Kidney (tissue), 14 donors: ENCODE results near the gene GPR183. TPM values are rescaled to one million over a fixed set of nuclear protein-coding genes. Genes with fewer than 3 reads are reported as not detected.

Source experiments
- DNase-seq, 5 donors: peaks; one replicate each; pipeline ENCODE4 v3.0.0-alpha.2; 2013 to 2020
- FAIRE-seq: peaks from 2 replicates; lab custom pipeline; 2012; peaks lifted over from hg19 to GRCh38; lab: Jason Lieb, UNC
- H3K27ac ChIP-seq, 2 donors: one replicate each; pipeline ENCODE4 v1.7.0; 2013; ENCODE audit warnings: low read depth in 2 of 2, low read length in 2 of 2, inconsistent platforms in 1 of 2
- H3K27me3 ChIP-seq: one replicate; pipeline ENCODE4 v1.7.1; 2013; ENCODE audit warnings: low read length, inconsistent platforms; ENCODE audit not compliant: control insufficient read depth, insufficient read depth
- H3K36me3 ChIP-seq, 3 donors: one replicate each; pipeline versions ENCODE4 v1.7.0 to v1.7.1; 2013; ENCODE audit warnings: low read length in 3 of 3, control low read depth in 1 of 3, inconsistent platforms in 1 of 3; ENCODE audit not compliant: insufficient read depth in 3 of 3, control insufficient read depth in 2 of 3
- H3K4me1 ChIP-seq, 3 donors: one replicate each; pipeline versions ENCODE4 v1.7.0 to v1.7.1; 2013; ENCODE audit warnings: low read length in 3 of 3, inconsistent platforms in 1 of 3, low read depth in 1 of 3; ENCODE audit not compliant: control insufficient read depth in 2 of 3, insufficient read depth in 2 of 3
- H3K4me3 ChIP-seq, 3 donors: one replicate each; pipeline versions ENCODE4 v1.7.0 to v1.8.1; 2013; ENCODE audit warnings: low read length in 3 of 3, control low read depth in 1 of 3, inconsistent platforms in 1 of 3
- H3K9ac ChIP-seq, 3 donors: one replicate each; pipeline versions ENCODE4 v1.7.0 to v1.7.1; 2013; ENCODE audit warnings: low read length in 3 of 3, control low read depth in 1 of 3, inconsistent platforms in 1 of 3
- H3K9me3 ChIP-seq, 3 donors: one replicate each; pipeline versions ENCODE4 v1.7.0 to v1.7.1; 2013; ENCODE audit warnings: low read length in 3 of 3, control low read depth in 1 of 3, inconsistent platforms in 1 of 3; ENCODE audit not compliant: control insufficient read depth in 2 of 3, insufficient read depth in 1 of 3
- intact Hi-C: fragments of 100-400 bp; cut with DNase I; formaldehyde crosslinking; loops from one replicate; pipeline ENCODE4 v1.11.1; 2022
- polyA plus RNA-seq: library from polyadenylated mRNA; stranded (reverse); fragments of 350-450 nt; fragmentation: Illumina TruSeq; extraction: RNeasy Lipid Tissue Mini Kit (QIAGEN cat#74804); gene quantifications from one replicate; pipeline ENCODE4 v1.2.3, GENCODE V29; 2014; ENCODE audit warnings: low read depth, low replicate concordance; ENCODE audit not compliant: insufficient read depth
- total RNA-seq: library from RNA; stranded (reverse); fragmentation: NEBNext Ultra II Directional; extraction: Animal tissue kit (Norgen Biotek cat#: 25700); gene quantifications from one replicate; pipeline ENCODE4 v1.2.1, GENCODE V29; 2021
- TF ChIP-seq, protein P1 (sequence below): IDR thresholded peaks from 3 replicates; pipeline ENCODE4 v1.5.1; 2012; ENCODE audit warnings: mild to moderate bottlenecking, moderate library complexity, borderline replicate concordance; ENCODE audit not compliant: insufficient read depth; ENCODE audit errors: extremely low read depth
- donor health status: control.
- donor health status: control.
- donor health status: control.
- donor health status: control.
- donor health status: control.
- donor health status: DM: yes; HTN: yes; CAD: no.
- donor health status: Normal renal cell carcinoma (clear cell type).

Gene GPR183
- total and polyA plus RNA-seq, 2 donors from 2014 or later = 1.7 to 11.8 TPM

DNA sequence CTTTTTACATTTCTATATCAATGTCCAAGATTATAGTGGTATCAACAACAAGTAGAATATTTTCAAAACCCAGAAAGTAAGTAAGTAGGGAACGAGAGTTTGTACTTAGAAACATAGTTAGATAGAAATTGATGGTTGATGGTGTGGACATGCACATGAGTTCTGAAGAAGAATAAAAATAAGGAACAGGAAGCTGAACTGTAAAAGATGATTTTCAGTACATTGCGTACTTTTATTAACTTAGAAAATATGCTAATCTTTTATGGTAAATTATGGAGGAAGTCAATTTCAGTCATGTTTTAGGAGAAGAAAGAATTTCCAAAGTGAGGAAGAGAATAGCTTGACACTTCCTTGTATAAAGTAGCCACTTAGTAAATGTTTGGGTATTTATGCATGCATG lies 36.7 kb downstream of the GPR183 start:
- TF ChIP-seq, protein P1, sequence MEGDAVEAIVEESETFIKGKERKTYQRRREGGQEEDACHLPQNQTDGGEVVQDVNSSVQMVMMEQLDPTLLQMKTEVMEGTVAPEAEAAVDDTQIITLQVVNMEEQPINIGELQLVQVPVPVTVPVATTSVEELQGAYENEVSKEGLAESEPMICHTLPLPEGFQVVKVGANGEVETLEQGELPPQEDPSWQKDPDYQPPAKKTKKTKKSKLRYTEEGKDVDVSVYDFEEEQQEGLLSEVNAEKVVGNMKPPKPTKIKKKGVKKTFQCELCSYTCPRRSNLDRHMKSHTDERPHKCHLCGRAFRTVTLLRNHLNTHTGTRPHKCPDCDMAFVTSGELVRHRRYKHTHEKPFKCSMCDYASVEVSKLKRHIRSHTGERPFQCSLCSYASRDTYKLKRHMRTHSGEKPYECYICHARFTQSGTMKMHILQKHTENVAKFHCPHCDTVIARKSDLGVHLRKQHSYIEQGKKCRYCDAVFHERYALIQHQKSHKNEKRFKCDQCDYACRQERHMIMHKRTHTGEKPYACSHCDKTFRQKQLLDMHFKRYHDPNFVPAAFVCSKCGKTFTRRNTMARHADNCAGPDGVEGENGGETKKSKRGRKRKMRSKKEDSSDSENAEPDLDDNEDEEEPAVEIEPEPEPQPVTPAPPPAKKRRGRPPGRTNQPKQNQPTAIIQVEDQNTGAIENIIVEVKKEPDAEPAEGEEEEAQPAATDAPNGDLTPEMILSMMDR = no peak
- Histone ChIP-seq H3K27ac (no peak overlapping the region), H3K9me3 (peaks cover 0 to 7% (median 2%) of the 10 kb centered on the region in 3 donors), H3K4me1 (peaks cover 0 to 7% (median 0%) of the 10 kb centered on the region in 3 donors), H3K36me3 (no peaks in the 10 kb centered on the region), H3K9ac (peak overlapping the region in 1 of 3 donors; percentile 4), H3K4me3 (no peak overlapping the region), H3K27me3 (no peaks in the 10 kb centered on the region)
- FAIRE-seq (no peak), DNase-seq (no peak)
- intact Hi-C loops = no loop called here

DNA sequence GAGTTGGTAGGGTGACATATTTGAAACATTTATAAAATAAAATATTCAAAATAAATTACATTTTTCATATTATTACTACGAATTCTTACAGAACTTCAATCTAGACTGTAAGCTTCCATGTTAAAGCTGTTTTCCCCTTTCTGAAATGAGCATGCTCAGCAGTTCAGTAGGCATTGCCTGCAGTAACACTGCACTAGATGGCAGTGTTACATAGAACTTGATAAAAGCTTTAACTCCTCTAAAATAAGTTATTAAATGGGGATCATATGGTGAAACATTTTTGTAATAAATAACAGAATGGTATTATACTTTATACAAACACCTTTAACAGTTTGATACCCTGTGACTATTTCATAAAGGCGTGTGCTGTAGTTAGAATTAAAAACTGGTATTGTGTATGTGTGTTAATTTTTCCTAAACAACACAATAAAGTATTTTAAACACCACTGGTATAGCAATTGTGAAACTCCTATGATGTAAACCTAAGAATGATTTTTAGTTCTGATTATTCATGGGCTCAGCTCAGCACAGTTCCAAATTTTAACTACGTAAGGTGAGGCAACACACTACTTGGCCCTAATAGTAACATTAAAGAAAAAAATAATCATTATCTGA lies 37.5 kb downstream of the GPR183 start:
- Histone ChIP-seq H3K9me3 (peaks cover 0 to 7% (median 2%) of the 10 kb centered on the region in 3 donors), H3K27me3 (no peaks in the 10 kb centered on the region), H3K4me3 (no peak overlapping the region), H3K4me1 (peaks cover 0 to 5% (median 0%) of the 10 kb centered on the region in 3 donors), H3K9ac (no peak overlapping the region), H3K36me3 (no peaks in the 10 kb centered on the region), H3K27ac (no peak overlapping the region)
- DNase-seq (peak in 2 of 5 donors; percentile 56 to 77), FAIRE-seq (peak; percentile 97)
- intact Hi-C loops = loop anchor here (5.0 to 10.0 kb wide), 2 partner anchors 95 to 168 kb away; no protein-coding TSS in a partner anchor
- TF ChIP-seq, protein P1 = peak; percentile 71

DNA sequence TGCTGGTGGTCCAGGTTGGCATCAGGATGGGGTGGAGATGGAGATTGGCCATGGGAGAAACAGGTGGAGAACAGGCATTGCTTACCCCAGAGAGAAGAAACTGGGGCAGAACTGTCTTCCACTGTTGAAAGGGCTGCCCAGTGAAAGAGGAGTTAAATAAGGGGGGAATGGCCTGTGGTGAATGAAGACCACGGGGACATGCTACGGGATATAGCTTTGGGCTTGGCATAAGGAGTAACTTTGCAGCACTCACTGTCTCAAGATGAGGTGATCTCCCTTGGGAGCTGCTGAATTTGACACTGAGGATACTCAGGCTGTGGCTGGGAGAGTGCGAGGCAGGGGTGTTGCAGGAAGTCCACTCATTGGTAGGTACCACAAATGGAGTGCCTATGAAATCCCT lies 38.4 kb downstream of the GPR183 start:
- intact Hi-C loops = loop anchor here (5.0 to 10.0 kb wide), 2 partner anchors 94 to 168 kb away; no protein-coding TSS in a partner anchor
- H3K36me3 ChIP-seq = no peaks in the 10 kb centered on the region
- TF ChIP-seq, protein P1 = no peak
- H3K27ac ChIP-seq = no peak overlapping the region
- no peak for DNase-seq
- H3K4me3 ChIP-seq = no peak overlapping the region
- H3K9ac ChIP-seq = no peak overlapping the region
- H3K9me3 ChIP-seq = peaks cover 0 to 7% (median 2%) of the 10 kb centered on the region in 3 donors
- H3K4me1 ChIP-seq = peaks cover 0 to 5% (median 0%) of the 10 kb centered on the region in 3 donors
- no peaks in the 10 kb centered on the region for H3K27me3 ChIP-seq
- no peak for FAIRE-seq
